Subcutaneous abdominal adipose tissue (tissue), 5 donors: ENCODE results near the gene TPPP2.

Experiments used
- H3K27ac ChIP-seq: one replicate; pipeline ENCODE4 v1.7.0; 2013; ENCODE audit warnings: low read depth, mild to moderate bottlenecking, inconsistent platforms, low read length, moderate library complexity
- H3K27me3 ChIP-seq, 5 donors: one replicate each; pipeline ENCODE4 v1.7.0; 2013; ENCODE audit warnings: low read length in 5 of 5, inconsistent platforms in 1 of 5; ENCODE audit not compliant: control insufficient read depth in 5 of 5, insufficient read depth in 4 of 5
- H3K36me3 ChIP-seq, 5 donors: one replicate each; pipeline ENCODE4 v1.7.0; 2013; ENCODE audit warnings: low read length in 5 of 5; ENCODE audit not compliant: control insufficient read depth in 5 of 5, insufficient read depth in 5 of 5
- H3K4me1 ChIP-seq, 5 donors: one replicate each; pipeline ENCODE4 v1.7.0; 2013; ENCODE audit warnings: low read length in 5 of 5, mild to moderate bottlenecking in 3 of 5, moderate library complexity in 1 of 5; ENCODE audit not compliant: control insufficient read depth in 5 of 5, insufficient read depth in 5 of 5
- H3K4me3 ChIP-seq, 5 donors: one replicate each; pipeline ENCODE4 v1.7.0; 2013; ENCODE audit warnings: low read length in 5 of 5, low read depth in 1 of 5
- H3K9ac ChIP-seq, 5 donors: one replicate each; pipeline ENCODE4 v1.7.0; 2013; ENCODE audit warnings: low read length in 5 of 5, mild to moderate bottlenecking in 4 of 5, moderate library complexity in 3 of 5
- H3K9me3 ChIP-seq, 5 donors: one replicate each; pipeline ENCODE4 v1.7.0; 2013; ENCODE audit warnings: low read length in 5 of 5; ENCODE audit not compliant: control insufficient read depth in 5 of 5
- donor health status: healthy.
- donor health status: healthy.
- donor health status: healthy.
- donor health status: healthy.
- donor health status: healthy.

The TPPP2 gene

GRCh38 chr14:21073921-21074320 lies 43.9 kb downstream of the TPPP2 start:
- no peak overlapping the region for H3K4me3 ChIP-seq
- H3K4me1 ChIP-seq: peaks cover 14 to 50% (median 38%) of the 10 kb centered on the region in 5 donors
- no peaks in the 10 kb centered on the region for H3K9me3 ChIP-seq
- peak overlapping the region in 1 of 5 donors; percentile 38 for H3K9ac ChIP-seq
- no peak overlapping the region for H3K27ac ChIP-seq
- H3K36me3 ChIP-seq: peaks cover 11 to 67% (median 58%) of the 10 kb centered on the region in 5 donors
- H3K27me3 ChIP-seq: no peaks in the 10 kb centered on the region

GRCh38 chr14:21074398-21075272 lies 44.6 kb downstream of the TPPP2 start:
- peak overlapping the region in 1 of 5 donors; percentile 41 for H3K9ac ChIP-seq
- H3K4me3 ChIP-seq: no peak overlapping the region
- no peaks in the 10 kb centered on the region for H3K27me3 ChIP-seq
- peaks cover 12 to 74% (median 65%) of the 10 kb centered on the region in 5 donors for H3K36me3 ChIP-seq
- H3K4me1 ChIP-seq: peaks cover 14 to 43% (median 30%) of the 10 kb centered on the region in 5 donors
- H3K27ac ChIP-seq: no peak overlapping the region
- no peaks in the 10 kb centered on the region for H3K9me3 ChIP-seq

GRCh38 chr14:21075719-21076437 lies 45.9 kb downstream of the TPPP2 start:
- no peaks in the 10 kb centered on the region for H3K27me3 ChIP-seq
- no peaks in the 10 kb centered on the region for H3K9me3 ChIP-seq
- H3K4me1 ChIP-seq: peaks cover 14 to 37% (median 22%) of the 10 kb centered on the region in 5 donors
- H3K4me3 ChIP-seq: no peak overlapping the region
- peak overlapping the region; percentile 27 for H3K27ac ChIP-seq
- H3K36me3 ChIP-seq: peaks cover 15 to 86% (median 78%) of the 10 kb centered on the region in 5 donors
- no peak overlapping the region for H3K9ac ChIP-seq

- Histone ChIP-seq H3K27ac (no peak overlapping the region), H3K9me3 (no peaks in the 10 kb centered on the region), H3K4me3 (no peak overlapping the region), H3K9ac (no peak overlapping the region), H3K36me3 (peaks cover 15 to 100% (median 95%) of the 10 kb centered on the region in 5 donors), H3K4me1 (peaks cover 4 to 27% (median 6%) of the 10 kb centered on the region in 5 donors), H3K27me3 (no peaks in the 10 kb centered on the region)
Measured at GRCh38 chr14:21077672-21078071, 47.7 kb downstream of the TPPP2 start.

GRCh38 chr14:21078287-21078686 lies 48.3 kb downstream of the TPPP2 start:
- Histone ChIP-seq H3K27me3 (no peaks in the 10 kb centered on the region), H3K4me3 (no peak overlapping the region), H3K27ac (no peak overlapping the region), H3K4me1 (peaks cover 0 to 25% (median 0%) of the 10 kb centered on the region in 5 donors), H3K36me3 (peaks cover 15 to 99% (median 94%) of the 10 kb centered on the region in 5 donors), H3K9ac (no peak overlapping the region), H3K9me3 (no peaks in the 10 kb centered on the region)

GRCh38 chr14:21078726-21079125 lies 48.7 kb downstream of the TPPP2 start:
- H3K4me3 ChIP-seq: no peak overlapping the region
- H3K9me3 ChIP-seq: no peaks in the 10 kb centered on the region
- H3K27me3 ChIP-seq: no peaks in the 10 kb centered on the region
- no peak overlapping the region for H3K9ac ChIP-seq
- peaks cover 15 to 98% (median 94%) of the 10 kb centered on the region in 5 donors for H3K36me3 ChIP-seq
- no peak overlapping the region for H3K27ac ChIP-seq
- H3K4me1 ChIP-seq: peaks cover 0 to 22% (median under 1%) of the 10 kb centered on the region in 5 donors

- H3K36me3 ChIP-seq: peaks cover 27 to 98% (median 89%) of the 10 kb centered on the region in 5 donors
- no peak overlapping the region for H3K27ac ChIP-seq
- H3K9me3 ChIP-seq: no peaks in the 10 kb centered on the region
- H3K4me3 ChIP-seq: no peak overlapping the region
- H3K4me1 ChIP-seq: peaks cover 0 to 42% (median 26%) of the 10 kb centered on the region in 5 donors
- H3K9ac ChIP-seq: no peak overlapping the region
- no peaks in the 10 kb centered on the region for H3K27me3 ChIP-seq
Measured at GRCh38 chr14:21081521-21082142, 51.6 kb downstream of the TPPP2 start.
